Osteoblast (primary cell): ENCODE data around the gene TMEM82. TPM values are rescaled to one million over a fixed set of nuclear protein-coding genes. Genes with fewer than 3 reads are reported as not detected.
A peak's percentile ranks its signal among the peaks of the same experiment; 100 is the strongest.

Source experiments
- DNase-seq: peaks from one replicate; pipeline ENCODE4 v3.0.0; 2011; ENCODE audit warnings: low spot score, mixed read lengths; ENCODE audit not compliant: insufficient read length; ENCODE audit errors: missing footprints
- H2AFZ ChIP-seq: 2 replicates; pipeline ENCODE4 v1.6.0; 2011; ENCODE audit warnings: mild to moderate bottlenecking, low read length
- H3K27ac ChIP-seq: 2 replicates; pipeline ENCODE4 v1.5.1; 2011; ENCODE audit warnings: mild to moderate bottlenecking, low read depth, low read length, moderate library complexity
- H3K27me3 ChIP-seq: 2 replicates; pipeline ENCODE4 v1.6.0; 2012; ENCODE audit warnings: mild to moderate bottlenecking, control low read depth, inconsistent platforms, low read length, moderate library complexity; ENCODE audit not compliant: insufficient read depth
- H3K36me3 ChIP-seq: 2 replicates; pipeline ENCODE4 v1.5.1; 2011; ENCODE audit warnings: mild to moderate bottlenecking, low read length, control low read depth, moderate library complexity; ENCODE audit not compliant: insufficient read depth
- H3K4me1 ChIP-seq: 2 replicates; pipeline ENCODE4 v1.5.1; 2011; ENCODE audit warnings: mild to moderate bottlenecking, low read length, control low read depth, moderate library complexity; ENCODE audit not compliant: insufficient read depth
- H3K4me2 ChIP-seq: 2 replicates; pipeline ENCODE4 v1.6.0; 2011; ENCODE audit warnings: mild to moderate bottlenecking, low read length; ENCODE audit not compliant: insufficient read depth
- H3K4me3 ChIP-seq: fragments of 200-600 bp; sonication (generic); 3 replicates; pipeline ENCODE4 v1.5.1; 2012; ENCODE audit warnings: mild to moderate bottlenecking, low read length, inconsistent platforms; ENCODE audit not compliant: insufficient read depth
- H3K79me2 ChIP-seq: 2 replicates; pipeline ENCODE4 v1.6.0; 2012; ENCODE audit warnings: mild to moderate bottlenecking, low read length, control low read depth, inconsistent platforms; ENCODE audit not compliant: insufficient read depth
- H3K9me3 ChIP-seq: 2 replicates; pipeline ENCODE4 v1.5.1; 2011; ENCODE audit warnings: low read depth, low read length, control low read depth
- H4K20me1 ChIP-seq: 2 replicates; pipeline ENCODE4 v1.6.0; 2012; ENCODE audit warnings: mild to moderate bottlenecking, low read length, control low read depth; ENCODE audit not compliant: insufficient read depth
- CTCF ChIP-seq: IDR thresholded peaks from 2 replicates; pipeline ENCODE4 v1.5.1; 2011; ENCODE audit warnings: mild to moderate bottlenecking, low read depth, low read length, moderate library complexity; ENCODE audit errors: extremely low read depth
- total RNA-seq: library from RNA; depleted of rRNA; stranded (reverse); fragments of >200 nt; gene quantifications from 2 replicates; pipeline ENCODE4 v1.2.3, GENCODE V29; 2012

Gene TMEM82
- total RNA-seq, 1 donor, result not detected

- H3K4me3 ChIP-seq, result no peak overlapping the region
- no peaks in the 10 kb centered on the region for H3K79me2 ChIP-seq
- DNase-seq, result peak; percentile 55
- H3K4me1 ChIP-seq, result no peaks in the 10 kb centered on the region
- no peak overlapping the region for H2AFZ ChIP-seq
- no peaks in the 10 kb centered on the region for H3K27me3 ChIP-seq
- H3K9me3 ChIP-seq, result no peaks in the 10 kb centered on the region
- TF ChIP-seq CTCF, result no peak
- H4K20me1 ChIP-seq, result no peaks in the 10 kb centered on the region
- H3K27ac ChIP-seq, result no peak overlapping the region
- peaks cover 63% of the 10 kb centered on the region for H3K36me3 ChIP-seq
- H3K4me2 ChIP-seq, result no peak overlapping the region
These were observed 14.3 kb upstream of the TMEM82 start for GRCh38 chr1:15727866-15728534.

- Histone ChIP-seq H3K27me3 (no peaks in the 10 kb centered on the region), H3K27ac (no peak overlapping the region), H3K4me3 (no peak overlapping the region), H3K36me3 (peaks cover 66% of the 10 kb centered on the region), H3K9me3 (no peaks in the 10 kb centered on the region), H4K20me1 (no peaks in the 10 kb centered on the region), H3K4me1 (no peaks in the 10 kb centered on the region), H2AFZ (no peak overlapping the region), H3K4me2 (no peak overlapping the region), H3K79me2 (no peaks in the 10 kb centered on the region)
- TF ChIP-seq CTCF, result no peak
- DNase-seq, result peak; percentile 72
These were observed 13.2 kb upstream of the TMEM82 start for GRCh38 chr1:15728937-15729657.

GRCh38 chr1:15730423-15730822 lies 11.9 kb upstream of the TMEM82 start:
- no peak for TF ChIP-seq CTCF
- peaks cover 66% of the 10 kb centered on the region for H3K36me3 ChIP-seq
- H3K4me1 ChIP-seq, result no peaks in the 10 kb centered on the region
- H2AFZ ChIP-seq, result no peak overlapping the region
- no peaks in the 10 kb centered on the region for H4K20me1 ChIP-seq
- H3K27me3 ChIP-seq, result no peaks in the 10 kb centered on the region
- H3K4me2 ChIP-seq, result no peak overlapping the region
- no peaks in the 10 kb centered on the region for H3K9me3 ChIP-seq
- H3K4me3 ChIP-seq, result no peak overlapping the region
- DNase-seq, result peak; percentile 75
- no peaks in the 10 kb centered on the region for H3K79me2 ChIP-seq
- no peak overlapping the region for H3K27ac ChIP-seq

- H3K4me3 ChIP-seq, result no peak overlapping the region
- H2AFZ ChIP-seq, result no peak overlapping the region
- no peak overlapping the region for H3K4me2 ChIP-seq
- H3K4me1 ChIP-seq, result no peaks in the 10 kb centered on the region
- no peak overlapping the region for H3K27ac ChIP-seq
- H3K36me3 ChIP-seq, result peaks cover 66% of the 10 kb centered on the region
- H4K20me1 ChIP-seq, result no peaks in the 10 kb centered on the region
- no peaks in the 10 kb centered on the region for H3K27me3 ChIP-seq
- no peak for TF ChIP-seq CTCF
- no peak for DNase-seq
- H3K9me3 ChIP-seq, result no peaks in the 10 kb centered on the region
- H3K79me2 ChIP-seq, result no peaks in the 10 kb centered on the region
These were observed 11.4 kb upstream of the TMEM82 start for GRCh38 chr1:15730936-15731335.
